ENCODE results near the gene RBP3. TPM values are rescaled to one million over a fixed set of nuclear protein-coding genes. Genes with fewer than 3 reads are reported as not detected.
A peak's percentile ranks its signal among the peaks of the same experiment; 100 is the strongest.

RBP3 gene
- total RNA-seq, 1 experiment from 2014 or later, result not detected

- no peak overlapping the region for H3K4ac ChIP-seq (ENCODE audit: low read depth, low read length)
- no CpG with 5 or more reads among the region's 9 CpGs for WGBS (ENCODE audit: extremely low coverage, insufficient read length, low lambda C conversion rate)
- Mint-ChIP-seq H3K4me3 (no peak overlapping the region), H3K27me3 (ENCODE audit: low read depth) (no peaks in the 10 kb centered on the region), H3K9me3 (no peaks in the 10 kb centered on the region; a peak in 1 of 5 replicates), H3K36me3 (ENCODE audit: insufficient read depth in 1 of 3, low read depth in 3 of 3) (no peaks in the 10 kb centered on the region), H3K4me1 (peaks cover 17 to 22% of the 10 kb centered on the region in 2 experiments), H3K27ac (peak overlapping the region in 1 of 3 experiments; percentile 81; a peak in 1 of 7 replicates)
- H2AFZ ChIP-seq (ENCODE audit: low read length), result no peak overlapping the region
- DNase-seq, result no peak
- H2BK5ac ChIP-seq (ENCODE audit: insufficient read length, low read length), result no peak overlapping the region
- no peaks in the 10 kb centered on the region for H3K79me1 ChIP-seq (ENCODE audit: insufficient read depth, low read depth, low read length, poor library complexity, severe bottlenecking)
- H3T11ph ChIP-seq (ENCODE audit: low read length), result no peak overlapping the region
- H3K27me3 ChIP-seq (ENCODE audit: insufficient read depth, low read length), result no peaks in the 10 kb centered on the region
- no peak overlapping the region for H3K56ac ChIP-seq (ENCODE audit: insufficient read length, low read depth, low read length)
- no peak overlapping the region for H2BK20ac ChIP-seq (ENCODE audit: low read depth, low read length, poor library complexity, severe bottlenecking)
- H3K14ac ChIP-seq (ENCODE audit: insufficient read depth, low read length), result no peak overlapping the region
- H4K5ac ChIP-seq (ENCODE audit: insufficient read length, low read depth, low read length), result no peak overlapping the region
- no peaks in the 10 kb centered on the region for H4K20me1 ChIP-seq (ENCODE audit: control insufficient read depth, insufficient read depth, insufficient read length)
- no peak overlapping the region for H2BK120ac ChIP-seq (ENCODE audit: low read depth, low read length, poor library complexity, severe bottlenecking)
- H3K4me2 ChIP-seq (ENCODE audit: insufficient read depth, insufficient read length, low read length), result no peak overlapping the region
- no peak overlapping the region for H2BK15ac ChIP-seq (ENCODE audit: low read depth, low read length)
- H3K23ac ChIP-seq (ENCODE audit: insufficient read length, low read depth, low read length), result no peak overlapping the region
- H4K8ac ChIP-seq (replicated peaks; ENCODE audit: insufficient read length, low read depth, low read length), result no peak overlapping the region
- H3K4me1 ChIP-seq (ENCODE audit: insufficient read depth, low read length), result no peaks in the 10 kb centered on the region
- H2BK12ac ChIP-seq (ENCODE audit: insufficient read length, low read depth, low read length), result no peak overlapping the region
- H3K79me2 ChIP-seq (ENCODE audit: insufficient read depth, low read length), result no peaks in the 10 kb centered on the region
- H3K23me2 ChIP-seq (ENCODE audit: insufficient read length, low read depth, low read length, poor library complexity, severe bottlenecking), result no peaks in the 10 kb centered on the region
- H3K9me3 ChIP-seq (ENCODE audit: control insufficient read depth, low read depth, low read length), result no peaks in the 10 kb centered on the region
- no peak overlapping the region for H3K27ac ChIP-seq (ENCODE audit: insufficient read length, low read depth, low read length)
- H3K18ac ChIP-seq (ENCODE audit: insufficient read length, low read depth, low read length), result no peak overlapping the region
- TF ChIP-seq CTCF (conservative IDR thresholded peaks at IDR 0.05), result no peak
- H2AK5ac ChIP-seq (ENCODE audit: insufficient read length, low read length), result no peak overlapping the region
- no peak overlapping the region for H4K91ac ChIP-seq (ENCODE audit: insufficient read length, low read depth, low read length)
- H3K9ac ChIP-seq (ENCODE audit: extremely low read depth, insufficient read length, low read length), result no peak overlapping the region
Measured at GRCh38 chr10:47365431-47366180, 17.4 kb downstream of the RBP3 start.
